Mesodermal cell (in vitro differentiated cells): ENCODE measurements around the gene LIMS1.

Experiments
- H3K27ac ChIP-seq: 2 replicates; pipeline ENCODE4 v1.7.0; 2013; ENCODE audit warnings: mild to moderate bottlenecking, low read depth, low read length, moderate library complexity; ENCODE audit not compliant: severe bottlenecking
- H3K36me3 ChIP-seq: 2 replicates; pipeline ENCODE4 v1.7.1; 2013; ENCODE audit warnings: mild to moderate bottlenecking, low read length, moderate library complexity; ENCODE audit not compliant: control insufficient read depth, insufficient read depth
- H3K4me1 ChIP-seq: one replicate; pipeline ENCODE4 v1.7.1; 2013; ENCODE audit warnings: mild to moderate bottlenecking, low read length; ENCODE audit not compliant: insufficient read depth, control insufficient read depth, poor library complexity, severe bottlenecking
- H3K4me3 ChIP-seq: 2 replicates; pipeline ENCODE4 v1.7.0; 2013; ENCODE audit warnings: low read length, control low read depth, mild to moderate bottlenecking; ENCODE audit not compliant: insufficient read depth, poor library complexity, severe bottlenecking; ENCODE audit errors: extremely low read depth
- H3K9me3 ChIP-seq: 2 replicates; pipeline ENCODE4 v1.7.1; 2013; ENCODE audit warnings: mild to moderate bottlenecking, low read length, moderate library complexity; ENCODE audit not compliant: control insufficient read depth
- WGBS, 2 experiments: methylation state at CpG; one replicate each; pipeline ENCODE4 v1.1.5; 2013; ENCODE audit warnings: missing lambda C conversion rate in 2 of 2; ENCODE audit not compliant: insufficient coverage in 2 of 2; 5-methylcytosine and 5-hydroxymethylcytosine counted together

The LIMS1 gene

GRCh38 chr2:108623616-108624015, 89.3 kb downstream of the LIMS1 start:
- no peak overlapping the region for H3K27ac ChIP-seq
- H3K9me3 ChIP-seq = no peaks in the 10 kb centered on the region
- H3K4me1 ChIP-seq = peaks cover 26% of the 10 kb centered on the region
- 77 to 86% methylated on average over 6 of the region's 6 CpGs for WGBS, 2 experiments
- H3K36me3 ChIP-seq = peaks cover 7% of the 10 kb centered on the region
- H3K4me3 ChIP-seq = no peak overlapping the region

- no peaks in the 10 kb centered on the region for H3K9me3 ChIP-seq
- H3K4me1 ChIP-seq = peaks cover 15% of the 10 kb centered on the region
- no peak overlapping the region for H3K27ac ChIP-seq
- H3K4me3 ChIP-seq = no peak overlapping the region
- 80 to 100% methylated on average over 1 of the region's 5 CpGs for WGBS, 2 experiments
- peaks cover 7% of the 10 kb centered on the region for H3K36me3 ChIP-seq
Observed at GRCh38 chr2:108625186-108625827, 91.0 kb downstream of the LIMS1 start.

- no peak overlapping the region for H3K27ac ChIP-seq
- no peaks in the 10 kb centered on the region for H3K9me3 ChIP-seq
- WGBS, 2 experiments = 89 to 95% methylated on average over 2 of the region's 2 CpGs
- no peak overlapping the region for H3K4me3 ChIP-seq
- peaks cover 7% of the 10 kb centered on the region for H3K36me3 ChIP-seq
- H3K4me1 ChIP-seq = peaks cover 10% of the 10 kb centered on the region
Observed at GRCh38 chr2:108625828-108626195, 91.5 kb downstream of the LIMS1 start.

- Histone ChIP-seq H3K27ac (no peak overlapping the region), H3K4me1 (no peaks in the 10 kb centered on the region), H3K9me3 (no peaks in the 10 kb centered on the region), H3K36me3 (peaks cover 7% of the 10 kb centered on the region), H3K4me3 (no peak overlapping the region)
- no CpG with 5 or more reads among the region's 2 CpGs for WGBS, 2 experiments
Observed at GRCh38 chr2:108626995-108627394, 92.7 kb downstream of the LIMS1 start.

GRCh38 chr2:108627911-108628567, 93.8 kb downstream of the LIMS1 start:
- WGBS, 2 experiments = 89 to 93% methylated on average over 3 of the region's 4 CpGs
- Histone ChIP-seq H3K4me1 (peaks cover 6% of the 10 kb centered on the region), H3K4me3 (no peak overlapping the region)

GRCh38 chr2:108628936-108629335, 94.7 kb downstream of the LIMS1 start:
- Histone ChIP-seq H3K27ac (no peak overlapping the region), H3K4me1 (peaks cover 12% of the 10 kb centered on the region), H3K9me3 (no peaks in the 10 kb centered on the region), H3K4me3 (no peak overlapping the region), H3K36me3 (peaks cover 4% of the 10 kb centered on the region)
- WGBS, 2 experiments = 100% methylated on average over 4 to 6 of the region's 6 CpGs

More at GRCh38 chr2:108627911-108628567, 93.8 kb downstream of the LIMS1 start:
- Histone ChIP-seq H3K36me3 (peaks cover 7% of the 10 kb centered on the region), H3K27ac (no peak overlapping the region), H3K9me3 (no peaks in the 10 kb centered on the region)

- H3K27ac ChIP-seq = no peak overlapping the region
- peaks cover 17% of the 10 kb centered on the region for H3K4me1 ChIP-seq
- WGBS, 2 experiments = 80% methylated on average over 1 of the region's 1 CpG; no CpG with 5 or more reads in 1 of the 2 experiments
- H3K4me3 ChIP-seq = no peak overlapping the region
- H3K9me3 ChIP-seq = no peaks in the 10 kb centered on the region
- H3K36me3 ChIP-seq = peaks cover 3% of the 10 kb centered on the region
Observed at GRCh38 chr2:108629417-108629816, 95.1 kb downstream of the LIMS1 start.

- Histone ChIP-seq H3K4me1 (peaks cover 30% of the 10 kb centered on the region), H3K9me3 (no peaks in the 10 kb centered on the region), H3K27ac (no peak overlapping the region), H3K36me3 (peaks cover 3% of the 10 kb centered on the region), H3K4me3 (no peak overlapping the region)
- 95% methylated on average over 2 of the region's 5 CpGs for WGBS, 2 experiments
Observed at GRCh38 chr2:108630567-108631405, 96.5 kb downstream of the LIMS1 start.

- WGBS, 2 experiments = 96 to 100% methylated on average over 3 of the region's 5 CpGs
- no peak overlapping the region for H3K4me3 ChIP-seq
- no peaks in the 10 kb centered on the region for H3K9me3 ChIP-seq
- no peak overlapping the region for H3K27ac ChIP-seq
- H3K4me1 ChIP-seq = peaks cover 39% of the 10 kb centered on the region
- H3K36me3 ChIP-seq = peaks cover 3% of the 10 kb centered on the region
Observed at GRCh38 chr2:108632332-108633160, 98.3 kb downstream of the LIMS1 start.

- WGBS, 2 experiments = no CpG with 5 or more reads among the region's 1 CpG
- no peak overlapping the region for H3K4me3 ChIP-seq
- H3K9me3 ChIP-seq = no peaks in the 10 kb centered on the region
- no peak overlapping the region for H3K27ac ChIP-seq
- peaks cover under 1% of the 10 kb centered on the region for H3K36me3 ChIP-seq
- peaks cover 43% of the 10 kb centered on the region for H3K4me1 ChIP-seq
Observed at GRCh38 chr2:108633409-108633808, 99.1 kb downstream of the LIMS1 start.
